ENCODE data around the gene SIK3.

SIK3 gene

DNA sequence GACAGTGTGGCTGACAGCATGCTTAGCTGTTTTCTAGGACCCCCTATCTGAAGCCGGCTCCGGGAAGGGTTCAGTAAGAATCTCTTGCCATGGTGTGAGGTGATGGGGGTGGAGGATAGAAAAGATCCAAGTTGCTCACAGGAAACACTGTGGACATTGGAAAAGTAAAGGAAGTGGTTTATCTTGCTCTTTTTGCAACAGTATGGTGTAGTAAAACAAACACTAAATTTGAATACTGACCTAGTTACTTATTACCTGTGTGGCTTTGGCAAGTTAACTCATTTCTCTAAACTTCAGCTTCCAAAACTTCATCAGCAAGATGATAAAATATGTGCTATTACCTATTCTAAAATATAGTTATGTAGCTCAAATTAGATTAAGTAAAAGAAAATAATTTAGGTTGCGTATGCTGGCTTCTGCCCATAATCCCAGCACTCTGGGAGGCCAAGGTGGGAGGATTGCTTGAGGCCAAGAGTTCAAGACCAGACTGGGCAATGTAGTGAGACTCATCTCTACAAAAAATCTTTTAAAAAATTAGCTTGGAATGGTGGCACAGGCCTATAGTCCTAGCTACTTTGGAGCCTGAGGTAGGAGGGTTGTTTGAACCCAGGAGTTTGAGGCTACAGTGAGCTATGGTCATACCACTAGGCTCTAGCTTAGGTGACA, 209.2 kb downstream of the SIK3 start:
- no peak for DNase-seq

DNA sequence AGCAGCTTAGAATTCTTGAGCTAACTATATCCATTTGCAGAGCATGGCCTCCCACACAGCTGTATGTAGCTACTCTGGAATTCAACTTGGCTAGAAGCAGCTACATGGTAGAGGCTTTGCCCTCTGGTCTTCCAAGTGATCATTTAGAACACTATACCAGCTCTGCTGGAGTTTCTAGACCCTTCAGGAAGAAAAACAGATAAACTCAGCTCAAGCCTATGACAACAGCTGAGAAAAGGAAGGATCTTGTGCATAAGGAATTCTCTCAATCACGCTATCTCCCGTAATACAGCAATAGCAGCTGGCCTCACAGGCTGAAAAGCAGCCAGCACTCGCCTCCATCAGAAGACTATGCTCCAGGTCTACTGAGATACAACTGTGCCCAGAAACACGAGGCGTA, 210.2 kb downstream of the SIK3 start:
- DNase-seq, result no peak

- no peak for DNase-seq
Measured at GRCh38 chr11:116885951-116886655, 212.1 kb downstream of the SIK3 start.

- DNase-seq, result no peak
Measured at GRCh38 chr11:116882386-116882785, 215.8 kb downstream of the SIK3 start.

DNA sequence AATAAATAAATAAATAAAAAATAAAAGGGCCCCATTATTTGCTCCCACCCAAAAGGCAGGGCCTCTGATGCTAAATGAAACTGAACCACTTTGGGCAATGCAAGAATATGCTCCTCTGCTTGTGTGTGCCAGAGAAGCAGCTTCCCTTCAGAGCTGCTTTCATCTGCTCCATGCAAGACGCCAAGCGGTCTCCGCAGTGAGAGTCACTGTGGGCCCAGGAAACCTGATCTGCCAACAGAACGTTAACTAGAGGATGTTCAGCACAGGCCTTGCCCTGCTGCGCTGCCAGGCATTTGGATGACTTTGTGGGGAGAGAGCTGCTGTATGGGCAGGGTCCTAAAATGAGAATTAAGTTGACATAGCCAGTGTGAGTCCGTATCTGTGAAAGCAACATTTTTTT, 217.1 kb downstream of the SIK3 start:
- DNase-seq, result no peak

DNA sequence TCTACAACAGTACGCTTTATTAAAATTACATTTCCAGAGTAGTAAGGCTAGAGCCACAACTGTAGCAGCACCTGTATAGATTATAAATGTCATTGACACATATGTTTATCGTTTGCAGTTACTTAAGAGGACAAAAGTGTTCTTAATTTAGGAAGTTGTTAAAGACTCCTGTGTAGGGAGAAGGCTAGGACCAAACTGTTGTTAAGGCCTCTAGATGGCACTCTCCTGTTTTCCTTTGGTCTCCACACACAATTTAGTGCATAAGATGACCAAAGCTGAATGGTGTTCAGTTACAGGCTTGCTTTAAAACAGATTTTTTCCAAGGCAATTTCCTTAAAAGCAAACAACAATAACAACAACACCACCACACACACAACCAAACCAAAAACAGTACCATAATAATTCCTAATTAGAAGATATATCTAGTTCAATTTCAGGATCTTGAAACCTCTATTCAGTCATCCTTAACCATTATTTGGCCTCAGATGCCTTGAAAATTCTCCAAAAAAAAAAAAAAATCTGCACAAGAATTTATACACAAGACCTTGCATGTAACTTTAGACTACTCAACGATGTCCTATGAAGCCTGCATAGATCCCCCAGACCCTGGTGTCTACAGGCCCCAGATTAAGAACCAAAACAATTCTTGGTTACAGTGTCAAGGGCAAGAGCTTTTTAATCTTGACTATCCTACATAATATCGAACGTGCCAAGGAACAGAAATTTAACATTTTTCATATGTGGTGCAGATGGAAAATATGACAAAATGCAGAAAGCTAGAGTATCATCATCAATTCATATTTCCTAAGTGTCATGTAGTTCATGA, 218.2 kb downstream of the SIK3 start:
- no peak for DNase-seq

- no peak for DNase-seq
Measured at GRCh38 chr11:116876656-116877055, 221.6 kb downstream of the SIK3 start.

- DNase-seq, result no peak
Measured at GRCh38 chr11:116875194-116875593, 223.0 kb downstream of the SIK3 start.

DNA sequence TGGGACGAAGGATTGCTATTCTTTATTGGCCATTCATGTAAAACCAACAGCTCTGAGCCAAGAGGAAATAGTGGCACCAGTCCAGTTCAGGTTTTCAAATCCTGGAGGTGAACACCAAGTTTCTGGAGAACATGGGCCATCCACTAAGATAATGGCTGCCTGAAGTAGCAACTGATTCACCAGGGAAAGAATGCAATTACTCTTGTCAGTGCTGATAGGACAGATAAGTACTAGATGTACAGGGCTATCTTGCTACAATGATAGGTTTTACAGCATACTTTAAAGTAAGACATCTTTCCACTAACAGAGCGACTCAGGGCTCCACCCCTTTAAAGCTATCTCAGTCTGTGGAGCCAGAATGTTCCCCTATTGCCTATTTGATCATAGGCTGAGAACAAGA, 224.0 kb downstream of the SIK3 start:
- DNase-seq, result no peak

DNA sequence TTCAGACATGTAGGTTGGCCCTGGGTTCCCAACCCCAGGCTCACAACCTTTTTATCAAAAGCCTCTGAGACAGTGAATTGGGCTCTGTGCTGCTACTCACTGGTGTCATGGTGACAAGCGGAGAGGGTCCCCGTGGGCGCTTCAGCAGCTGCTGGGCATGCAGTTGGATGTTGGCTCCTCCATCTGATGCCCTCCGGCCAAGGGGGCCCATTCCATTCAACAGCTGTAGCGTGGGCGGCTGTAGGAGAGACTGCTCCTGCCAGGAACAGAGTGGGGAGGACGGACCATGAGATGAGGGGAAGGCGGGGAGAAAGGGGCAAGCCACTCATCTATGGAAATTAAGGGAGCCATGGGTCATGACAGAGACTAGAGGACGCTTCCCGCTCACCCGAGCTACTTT, 224.8 kb downstream of the SIK3 start:
- no peak for DNase-seq

- DNase-seq, result no peak
Measured at GRCh38 chr11:116871248-116871647, 227.0 kb downstream of the SIK3 start.

- no peak for DNase-seq
Measured at GRCh38 chr11:116870054-116870453, 228.2 kb downstream of the SIK3 start.

DNA sequence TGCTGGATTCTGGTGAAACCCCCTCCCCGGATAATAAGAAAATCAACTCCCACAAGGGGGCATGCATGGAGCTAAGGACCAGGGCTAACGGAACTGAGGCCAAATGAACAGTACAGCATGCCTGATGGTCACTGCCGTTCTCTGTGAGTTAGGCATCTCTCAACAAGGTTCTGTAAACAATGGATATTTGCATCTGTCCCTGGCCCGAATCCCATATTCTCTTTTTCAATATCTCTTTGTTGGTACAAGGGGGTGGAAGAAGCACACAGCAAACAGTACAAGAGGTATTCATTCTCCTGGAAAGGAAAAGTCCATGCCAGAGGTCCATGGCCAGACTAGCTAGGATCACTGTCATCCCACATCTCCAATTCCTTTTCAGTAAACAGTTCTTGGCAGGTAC, 228.6 kb downstream of the SIK3 start:
- DNase-seq, result no peak

DNA sequence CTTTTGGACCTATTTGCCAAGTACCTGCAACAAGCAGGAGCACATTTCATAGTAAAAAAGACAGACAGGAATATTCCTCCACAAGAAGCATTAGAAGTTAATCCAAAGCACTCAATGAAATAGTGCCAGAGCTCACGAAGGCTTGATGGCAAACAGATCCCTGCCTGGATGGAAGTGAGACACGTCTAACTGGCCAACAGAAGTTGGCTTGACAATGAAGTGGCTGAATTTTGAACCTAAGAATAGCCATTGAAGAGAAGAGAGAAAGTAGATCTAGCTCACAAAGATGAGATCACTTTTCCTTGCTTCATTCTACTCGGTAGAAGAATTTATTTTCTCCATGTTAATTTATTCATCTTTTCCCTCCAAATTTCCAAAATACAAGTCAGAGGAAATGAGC, 230.2 kb downstream of the SIK3 start:
- DNase-seq, result no peak

GRCh38 chr11:116867619-116868018, 230.6 kb downstream of the SIK3 start:
- no peak for DNase-seq

GRCh38 chr11:116866804-116867455, 231.3 kb downstream of the SIK3 start:
- no peak for DNase-seq

DNA sequence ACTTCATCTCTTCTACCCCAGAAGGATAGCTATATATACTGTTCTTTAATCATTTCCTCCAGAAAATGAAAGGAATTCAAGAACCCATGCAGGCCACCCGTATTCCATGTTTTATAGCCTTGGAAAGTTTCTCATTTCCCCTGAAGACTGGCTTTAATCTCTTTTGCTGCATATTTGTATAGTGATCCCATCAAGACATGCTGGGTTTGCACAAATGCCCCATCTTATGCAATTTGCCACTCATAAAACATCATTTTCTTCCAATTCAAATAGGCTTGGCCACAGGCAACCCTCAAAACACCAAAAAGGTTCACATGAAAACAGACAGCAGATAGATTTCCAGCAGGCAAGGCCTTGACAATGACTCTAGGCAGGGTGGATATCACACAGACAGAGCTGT, 232.5 kb downstream of the SIK3 start:
- DNase-seq, result no peak

DNA sequence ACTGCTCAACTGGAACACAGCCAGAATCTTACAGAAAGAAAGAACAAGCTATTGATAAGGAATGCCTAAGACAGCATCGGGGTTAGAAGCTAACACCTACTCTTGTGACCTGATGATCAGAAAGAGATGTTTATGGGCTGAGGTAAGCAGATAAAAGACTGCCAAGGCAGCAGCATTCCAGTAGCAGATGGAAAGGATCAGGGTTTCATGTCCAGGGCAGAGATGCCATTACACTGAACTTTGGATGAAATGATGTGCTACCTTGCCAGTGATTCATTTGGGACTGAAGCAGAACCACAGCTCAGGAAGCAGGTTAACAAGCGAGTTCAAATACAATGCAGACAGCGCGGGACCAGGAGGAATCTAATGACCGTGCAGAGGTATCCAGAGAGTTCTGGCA, 233.7 kb downstream of the SIK3 start:
- DNase-seq, result no peak

GRCh38 chr11:116862951-116863350, 235.3 kb downstream of the SIK3 start:
- no peak for DNase-seq

- no peak for DNase-seq
Measured at GRCh38 chr11:116862185-116862584, 236.0 kb downstream of the SIK3 start.

- DNase-seq, result no peak
Measured at GRCh38 chr11:116861539-116861938, 236.7 kb downstream of the SIK3 start.

DNA sequence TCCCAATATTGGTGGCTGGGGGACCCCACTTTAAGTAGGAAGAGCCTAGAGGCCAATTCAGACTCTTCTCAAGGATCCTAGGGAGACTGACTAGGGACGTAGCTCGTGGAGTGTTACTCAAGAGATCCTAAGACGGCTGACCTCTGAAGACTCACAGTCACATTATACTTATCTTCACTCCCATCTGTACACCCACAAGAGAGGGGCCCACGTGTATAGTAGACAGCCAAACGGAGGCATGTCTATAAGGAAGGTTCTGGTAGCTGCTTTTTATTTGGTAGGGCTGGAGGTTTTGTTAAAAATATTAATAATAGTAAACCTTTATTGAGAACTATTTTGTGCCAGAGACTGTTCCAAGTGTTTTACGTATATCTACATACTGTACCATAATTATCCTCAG, 237.9 kb downstream of the SIK3 start:
- no peak for DNase-seq

- no peak for DNase-seq
Measured at GRCh38 chr11:116859175-116859574, 239.1 kb downstream of the SIK3 start.

- DNase-seq, result no peak
Measured at GRCh38 chr11:116857936-116858335, 240.3 kb downstream of the SIK3 start.

Data from activated CD8-positive, alpha-beta memory T cell treated with anti-CD3 and anti-CD28 coated beads, Interleukin-2, amount 50 U/mL, for 4 hours (primary cell).